Breast epithelium (tissue), 4 donors: ENCODE measurements around the gene GPAM. TPM values are rescaled to one million over a fixed set of nuclear protein-coding genes. Genes with fewer than 3 reads are reported as not detected.

Source experiments
- DNase-seq, 2 donors: peaks; one replicate each; pipeline ENCODE4 v3.0.0-alpha.2; 2019; ENCODE audit warnings: low spot score in 2 of 2
- H3K27ac ChIP-seq, 2 donors: fragments of 200-600 bp; sonication (generic) in 1 of 2; one replicate each; pipeline ENCODE4 v1.5.1; 2016 to 2019; ENCODE audit warnings: mild to moderate bottlenecking in 1 of 2
- H3K27me3 ChIP-seq, 2 donors: fragments of 200-600 bp; sonication (generic) in 1 of 2; one replicate each; pipeline versions ENCODE4 v1.5.1 to v1.6.0; 2017 to 2019; ENCODE audit warnings: control low read depth in 1 of 2, mild to moderate bottlenecking in 1 of 2
- H3K36me3 ChIP-seq: fragments of 200-600 bp; one replicate; pipeline ENCODE4 v1.5.1; 2019
- H3K4me1 ChIP-seq, 2 donors: fragments of 200-600 bp; sonication (generic); one replicate each; pipeline ENCODE4 v1.5.1; 2016 to 2019; ENCODE audit warnings: control low read depth in 1 of 2
- H3K4me3 ChIP-seq, 3 donors: fragments of 200-600 bp; sonication (generic); 1 replicate in 2 of 3; 2 replicates in 1 of 3; pipeline ENCODE4 v1.5.1; 2016 to 2019; ENCODE audit warnings: mild to moderate bottlenecking in 3 of 3, moderate library complexity in 2 of 3
- H3K9me3 ChIP-seq, 2 donors: fragments of 200-600 bp; sonication (generic) in 1 of 2; one replicate each; pipeline ENCODE4 v1.5.1; 2016 to 2019; ENCODE audit warnings: control low read depth in 1 of 2
- CTCF ChIP-seq, 3 donors: fragments of 450-650 bp; IDR thresholded peaks; one replicate each; pipeline ENCODE4 v1.5.1; 2016 to 2017; ENCODE audit warnings: antibody characterized with exemption in 3 of 3, mild to moderate bottlenecking in 3 of 3, moderate library complexity in 3 of 3
- POLR2A ChIP-seq: fragments of 450-650 bp; IDR thresholded peaks from one replicate; pipeline ENCODE4 v1.6.1; 2016; ENCODE audit warnings: antibody characterized with exemption, mild to moderate bottlenecking, moderate library complexity
- POLR2AphosphoS5 ChIP-seq, 3 donors: sonication (generic); formaldehyde crosslinking; IDR thresholded peaks; one replicate each; pipeline ENCODE4 v1.6.1; 2017; ENCODE audit warnings: antibody characterized with exemption in 3 of 3
- intact Hi-C: fragments of 100-400 bp; cut with DNase I; formaldehyde crosslinking; loops from one replicate; pipeline ENCODE4 v1.15.1; 2023; ENCODE audit warnings: low total_unique reads
- total RNA-seq, 3 donors: library from RNA; depleted of rRNA; stranded (reverse); fragments of >200 nt; gene quantifications; one replicate each; pipeline ENCODE4 v1.1.0, GENCODE V29; 2016

GPAM gene
- total RNA-seq, 3 donors from 2014 or later: 13.4 to 462 (median 26.3) TPM

GRCh38 chr10:112218960-112219359 lies 35.4 kb upstream of the GPAM start:
- DNase-seq: no peak
- Histone ChIP-seq H3K9me3 (no peaks in the 10 kb centered on the region), H3K4me3 (no peak overlapping the region), H3K36me3 (no peaks in the 10 kb centered on the region), H3K27ac (no peak overlapping the region), H3K4me1 (no peaks in the 10 kb centered on the region), H3K27me3 (no peaks in the 10 kb centered on the region)
- TF ChIP-seq CTCF (IDR thresholded peaks at IDR 0.05) (no peak), POLR2AphosphoS5 (IDR thresholded peaks at IDR 0.05) (no peak), POLR2A (no peak)
- intact Hi-C loops: no loop called here

- peak overlapping the region in 1 of 2 donors; percentile 45 for H3K27ac ChIP-seq
- H3K4me1 ChIP-seq: no peaks in the 10 kb centered on the region
- no peaks in the 10 kb centered on the region for H3K27me3 ChIP-seq
- no peak overlapping the region for H3K4me3 ChIP-seq
- intact Hi-C loops: no loop called here
- no peak for DNase-seq
- TF ChIP-seq CTCF (IDR thresholded peaks at IDR 0.05): no peak
- TF ChIP-seq POLR2A: no peak
- no peak for TF ChIP-seq POLR2AphosphoS5 (IDR thresholded peaks at IDR 0.05)
- H3K9me3 ChIP-seq: no peaks in the 10 kb centered on the region
- no peaks in the 10 kb centered on the region for H3K36me3 ChIP-seq
These were observed 34.4 kb upstream of the GPAM start for GRCh38 chr10:112218036-112218390.

DNA sequence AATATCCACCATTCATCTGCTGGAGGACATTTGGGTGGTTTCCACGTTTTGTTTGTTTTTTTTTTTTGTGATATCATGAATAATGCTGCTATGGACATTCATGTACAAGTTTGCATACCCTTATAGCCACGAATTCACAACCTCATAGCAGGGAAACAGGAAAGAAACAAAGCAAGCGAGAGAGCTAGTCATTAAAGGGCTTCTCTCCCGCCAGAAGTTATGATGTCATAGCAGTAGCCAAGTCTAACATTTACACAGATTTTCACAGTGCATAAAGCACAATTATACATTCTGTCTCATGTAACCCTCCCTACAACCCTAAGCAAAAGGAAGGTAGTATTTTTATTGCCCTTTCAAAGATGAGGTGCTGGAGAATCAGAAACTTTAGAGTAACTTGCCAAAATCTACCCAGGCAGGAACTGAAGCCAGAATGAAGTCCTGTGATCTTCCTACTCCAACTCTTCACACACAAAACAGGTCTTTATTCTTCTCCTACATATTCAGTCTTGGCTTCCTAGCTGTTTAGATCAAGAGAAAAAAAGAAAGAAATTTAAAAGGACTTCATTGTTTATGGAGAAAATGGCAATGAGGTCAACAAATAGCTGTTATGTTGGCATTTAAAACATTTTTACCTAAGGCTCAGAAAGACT lies 33.9 kb upstream of the GPAM start:
- TF ChIP-seq POLR2AphosphoS5 (IDR thresholded peaks at IDR 0.05) (no peak), CTCF (IDR thresholded peaks at IDR 0.05) (no peak), POLR2A (no peak)
- H3K9me3 ChIP-seq: no peaks in the 10 kb centered on the region
- H3K36me3 ChIP-seq: no peaks in the 10 kb centered on the region
- no peaks in the 10 kb centered on the region for H3K27me3 ChIP-seq
- no peaks in the 10 kb centered on the region for H3K4me1 ChIP-seq
- intact Hi-C loops: no loop called here
- no peak for DNase-seq
- peak overlapping the region in 1 of 2 donors; percentile 45 for H3K27ac ChIP-seq
- H3K4me3 ChIP-seq: no peak overlapping the region

DNA sequence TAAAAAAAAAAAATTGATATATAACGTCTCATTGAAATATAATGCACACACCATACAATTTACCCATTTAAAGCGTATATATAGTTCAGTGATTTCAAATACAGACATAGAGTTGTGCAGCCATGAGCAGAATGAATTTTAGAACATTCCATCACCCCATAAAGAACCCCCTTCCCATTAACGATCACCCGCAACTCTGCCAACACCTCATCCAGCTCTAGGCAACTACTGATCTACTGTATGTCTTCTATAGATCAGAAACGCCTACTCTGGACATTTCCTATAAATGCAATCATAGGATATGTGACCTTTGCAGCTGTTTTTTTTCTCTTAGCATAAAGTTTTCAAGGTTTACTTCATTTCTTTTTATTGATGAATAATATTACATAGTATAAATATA lies 33.4 kb upstream of the GPAM start:
- Histone ChIP-seq H3K9me3 (no peaks in the 10 kb centered on the region), H3K27ac (peak overlapping the region in 1 of 2 donors; percentile 45)
- TF ChIP-seq POLR2AphosphoS5 (IDR thresholded peaks at IDR 0.05) (no peak), POLR2A (no peak), CTCF (IDR thresholded peaks at IDR 0.05) (no peak)

DNA sequence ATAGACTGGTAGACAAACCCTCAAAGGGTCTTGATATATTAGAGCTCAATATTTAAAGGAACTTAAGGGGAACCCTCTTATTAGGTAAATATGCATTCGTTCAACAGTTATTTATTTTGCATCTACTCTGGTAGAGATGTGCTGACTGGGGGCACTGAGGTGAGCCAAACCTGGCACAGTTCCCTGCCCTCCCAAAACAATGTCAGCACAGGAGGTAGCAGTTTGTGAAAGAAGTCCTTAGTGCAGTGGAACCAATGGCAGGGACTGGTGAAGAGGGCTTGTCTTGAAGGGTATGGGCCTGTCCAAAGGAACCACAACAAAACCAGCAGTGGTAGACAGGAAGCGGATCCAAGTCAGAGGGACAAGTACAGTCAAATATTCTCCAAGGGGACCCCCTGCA lies 32.6 kb upstream of the GPAM start:
- no peak for DNase-seq
- no peak for TF ChIP-seq POLR2AphosphoS5 (IDR thresholded peaks at IDR 0.05)
- no peak for TF ChIP-seq CTCF (IDR thresholded peaks at IDR 0.05)
- TF ChIP-seq POLR2A: no peak
- Histone ChIP-seq H3K27me3 (no peaks in the 10 kb centered on the region), H3K4me1 (no peaks in the 10 kb centered on the region), H3K27ac (no peak overlapping the region), H3K36me3 (no peaks in the 10 kb centered on the region), H3K4me3 (no peak overlapping the region), H3K9me3 (no peaks in the 10 kb centered on the region)
- intact Hi-C loops: no loop called here

More for the DNA sequence above, 33.4 kb upstream of the GPAM start:
- DNase-seq: no peak
- Histone ChIP-seq H3K36me3 (no peaks in the 10 kb centered on the region), H3K4me3 (no peak overlapping the region), H3K4me1 (no peaks in the 10 kb centered on the region), H3K27me3 (no peaks in the 10 kb centered on the region)
- intact Hi-C loops: no loop called here
